GM12878 (cell line): ENCODE data around the gene SCN5A. TPM values are rescaled to one million over a fixed set of nuclear protein-coding genes. Genes with fewer than 3 reads are reported as not detected.

Source experiments
- ATAC-seq: fragments of 200-7000 bp; cut with Tn5 transposase; 3 replicates; pipeline ENCODE4 v1.9.1; 2020; ENCODE audit warnings: mild to moderate bottlenecking, moderate library complexity
- Bru-seq: library from RNA; stranded (reverse); fragments of 400-500 nt; gene quantifications from one replicate; lab custom pipeline; 2021; lab: Mats Ljungman, UMichigan
- BruChase-seq, 2 experiments: library from RNA; stranded (reverse); fragments of 400-500 nt; gene quantifications; one replicate each; lab custom pipeline; 2021; lab: Mats Ljungman, UMichigan
- BruUV-seq: library from RNA; stranded (reverse); fragments of 400-500 nt; replicated peaks from 2 replicates; lab custom pipeline; 2021; lab: Mats Ljungman, UMichigan
- CTCF ChIA-PET: fragments of 300-600 bp; sonication (Branson Sonifier 250); formaldehyde crosslinking; extraction: SDS; loops from one replicate; lab custom pipeline; 2021; ENCODE audit warnings: inconsistent platforms; lab: Yijun Ruan, JAX
- POLR2A ChIA-PET: fragments of 350-600 bp; formaldehyde crosslinking; extraction: SDS; loops from one replicate; lab custom pipeline; 2021; ENCODE audit warnings: inconsistent platforms; lab: Charles Lee
- RAD21 ChIA-PET: fragments of 300-600 bp; sonication (Branson Sonifier 250); formaldehyde crosslinking; loops from one replicate; lab custom pipeline; 2023; ENCODE audit warnings: antibody characterized with exemption; ENCODE audit not compliant: unreplicated experiment; lab: Charles Lee
- SMC1A ChIA-PET: fragments of 300-600 bp; sonication (Branson Sonifier 250); formaldehyde crosslinking; loops from one replicate; lab custom pipeline; 2023; ENCODE audit not compliant: unreplicated experiment, uncharacterized antibody; lab: Charles Lee
- DNase-seq: peaks from one replicate; pipeline ENCODE4 v3.0.0-alpha.2; 2011; ENCODE audit warnings: low read depth, low spot score
- FAIRE-seq: peaks from 3 replicates; lab custom pipeline; 2011; peaks lifted over from hg19 to GRCh38; lab: Jason Lieb, UNC
- H2AFZ ChIP-seq: 2 replicates; pipeline ENCODE4 v1.6.0; 2011; ENCODE audit warnings: low read depth, low read length, control low read depth; ENCODE audit not compliant: control insufficient read depth
- H3K27ac ChIP-seq: 2 replicates; pipeline ENCODE4 v1.5.1; 2011; ENCODE audit warnings: control low read depth; ENCODE audit not compliant: control insufficient read depth, insufficient read depth
- H3K27me3 ChIP-seq, 2 experiments: replicated peaks in 1 of 2; 2 replicates each; pipeline versions ENCODE4 v1.6.0 to v1.6.1; 2011; ENCODE audit warnings: low read length in 1 of 2; ENCODE audit not compliant: control insufficient read depth in 2 of 2, insufficient read depth in 2 of 2
- H3K36me3 ChIP-seq, 2 experiments: 2 replicates each; pipeline ENCODE4 v1.5.1; 2011; ENCODE audit warnings: low read length in 1 of 2; ENCODE audit not compliant: control insufficient read depth in 2 of 2, insufficient read depth in 2 of 2
- H3K4me1 ChIP-seq: 2 replicates; pipeline ENCODE4 v1.6.1; 2011; ENCODE audit warnings: mild to moderate bottlenecking, low read length, moderate library complexity, mixed read lengths; ENCODE audit not compliant: control insufficient read depth, insufficient read depth
- H3K4me2 ChIP-seq: 2 replicates; pipeline ENCODE4 v1.6.0; 2011; ENCODE audit warnings: control low read depth; ENCODE audit not compliant: control insufficient read depth, insufficient read depth
- H3K4me3 ChIP-seq: fragments of 200-600 bp; sonication (generic); 2 replicates; pipeline ENCODE4 v1.5.1; 2016
- H3K79me2 ChIP-seq: 2 replicates; pipeline ENCODE4 v1.6.0; 2011; ENCODE audit warnings: low read length; ENCODE audit not compliant: control insufficient read depth, insufficient read depth
- H3K9ac ChIP-seq: 2 replicates; pipeline ENCODE4 v1.8.0; 2011; ENCODE audit warnings: low read length, control low read depth, mixed read lengths; ENCODE audit not compliant: control insufficient read depth, insufficient read depth
- H3K9me3 ChIP-seq: replicated peaks from 3 replicates; pipeline ENCODE4 v1.5.1; 2011; ENCODE audit warnings: mild to moderate bottlenecking, low read length; ENCODE audit not compliant: control insufficient read depth, insufficient read depth
- H4K20me1 ChIP-seq: 2 replicates; pipeline ENCODE4 v1.6.0; 2011; ENCODE audit not compliant: control insufficient read depth, insufficient read depth
- BHLHE40 ChIP-seq, 2 experiments: fragments of 450-650 bp in 1 of 2; IDR thresholded peaks; 2 replicates each; pipeline ENCODE4 v1.6.1; 2011 to 2017; ENCODE audit warnings: low read depth in 2 of 2, borderline replicate concordance in 1 of 2, improper control_type of control experiment in 1 of 2, low read length in 1 of 2, mild to moderate bottlenecking in 1 of 2
- SIN3A ChIP-seq: IDR thresholded peaks from 2 replicates; pipeline ENCODE4 v1.6.1; 2012; ENCODE audit warnings: low read depth, low read length, improper control_type of control experiment
- WGBS: methylation state at CpG from one replicate; pipeline ENCODE4 v1.1.6; 2016; ENCODE audit warnings: low lambda C conversion rate; ENCODE audit not compliant: insufficient replicate concordance, insufficient coverage; ENCODE audit errors: missing lambda C conversion rate; 5-methylcytosine and 5-hydroxymethylcytosine counted together
- in situ Hi-C: fragments of 300-500 bp; cut with MboI; formaldehyde crosslinking; loops from 9 replicates; pipeline ENCODE4 v1.14.3; 2018; ENCODE audit warnings: mixed read lengths
- intact Hi-C: fragments of 100-400 bp; cut with micrococcal nuclease; formaldehyde crosslinking; loops from one replicate; pipeline ENCODE4 v1.14.2; 2022; ENCODE audit not compliant: unreplicated experiment
- long read RNA-seq, 2 experiments: library from polyadenylated mRNA; unstranded; transcript quantifications; one replicate each; pipeline ENCODE4 v2.0.0, GENCODE V29; 2019 to 2020
- polyA minus RNA-seq, 3 experiments: library from RNA; depleted of rRNA, polyadenylated mRNA; stranded (reverse); fragments of >200 nt; gene quantifications; 2 replicates each; pipeline ENCODE4 v1.2.3, GENCODE V29; 2011
- polyA plus RNA-seq, 11 experiments: library from polyadenylated mRNA; depleted of rRNA in 4 of 11; unstranded in 6 of 11; stranded (reverse) in 5 of 11; fragments of >200 nt; fragmentation: Nextera tagmentation in 4 of 11; fragmentation: Illumina TruSeq in 1 of 11; extraction: Ambion mirVana in 4 of 11; extraction: Trizol in 1 of 11; gene quantifications; 1 replicate in 1 of 11; 2 replicates in 10 of 11; pipeline versions ENCODE4 v1.2.1 to v1.2.3, GENCODE V29; 2011 to 2016; ENCODE audit warnings: inconsistent platforms in 2 of 11, missing spikeins in 2 of 11, low read depth in 1 of 11
- total RNA-seq, 4 experiments: library from RNA; depleted of rRNA in 3 of 4; stranded (reverse); fragments of >200 nt in 3 of 4; fragmentation: Illumina TruSeq in 1 of 4; extraction: Trizol in 1 of 4; gene quantifications; 2 replicates each; pipeline versions ENCODE4 v1.2.1 to v1.2.3, GENCODE V29; 2013 to 2021

The SCN5A gene
- not detected in 2 replicates for total RNA-seq (2013; cell fraction: nucleolus; rRNA removed)
- total RNA-seq (2014; rRNA removed) (not detected in 2 replicates), total RNA-seq (2014; rRNA removed; fragmentation: Illumina TruSeq; extraction: Trizol) (not detected in 2 replicates), total RNA-seq (2021) (not detected in 2 replicates), polyA plus RNA-seq (2011; rRNA removed) (not detected in 2 replicates), polyA plus RNA-seq (2014; fragmentation: Illumina TruSeq; extraction: Trizol) (not detected in 2 replicates), polyA plus RNA-seq (2014; fragmentation: Nextera tagmentation; extraction: Ambion mirVana) (not detected), polyA plus RNA-seq (2014; rRNA removed) (not detected in 2 replicates), polyA plus RNA-seq (2016; fragmentation: Nextera tagmentation; extraction: Ambion mirVana) (not detected), polyA minus RNA-seq (2011; rRNA and poly(A)+ RNA removed) (not detected in 2 replicates), Bru-seq, nascent RNA (percentile 2 among the genes with signal in this experiment), BruChase-seq, experiment 1, labeled RNA remaining after a 6-hour chase (percentile 1 among the genes with signal in this experiment), BruChase-seq, experiment 2, labeled RNA remaining after a 2-hour chase (percentile 3 among the genes with signal in this experiment)
- polyA plus RNA-seq (2011; ENCODE audit: low read depth), result not detected
- not detected in 2 replicates for polyA plus RNA-seq (2011; cell fraction: cytosol; rRNA removed)
- polyA plus RNA-seq (2011; cell fraction: nucleus; rRNA removed), result not detected in 2 replicates
- not detected in 2 replicates for polyA plus RNA-seq (2012)
- polyA minus RNA-seq (2011; cell fraction: cytosol; rRNA and poly(A)+ RNA removed), result not detected in 2 replicates
- not detected in 2 replicates for polyA minus RNA-seq (2011; cell fraction: nucleus; rRNA and poly(A)+ RNA removed)
- long read RNA-seq, experiment 1, result 0 reads
- long read RNA-seq, experiment 2, result 0 reads

- peak; percentile 70 for ATAC-seq
- 4% methylated on average over 39 of the region's 76 CpGs for WGBS
- Histone ChIP-seq H2AFZ (no peak within 1 kb of the TSS), H3K79me2 (no peaks in the 10 kb centered on the region), H3K4me1 (no peaks in the 10 kb centered on the region; the same call in 1 of the 2 replicates), H3K9me3 (no peaks in the 10 kb centered on the region; the same call in 2 of the 3 replicates), H3K27ac (no peak within 1 kb of the TSS), H3K4me3 (no peak within 1 kb of the TSS), H3K4me2 (peak within 1 kb of the TSS; percentile 58), H4K20me1 (0 out of 2 replicates have a peak, but pooled peaks cover 2% of the 10 kb centered on the region), H3K27me3 (peaks cover 8 to 12% of the 10 kb centered on the region in 2 experiments; a peak in 3 of 4 replicates), H3K9ac (no peak within 1 kb of the TSS), H3K36me3 (no peaks in the 10 kb centered on the region)
- ChIA-PET POLR2A (no interaction called here), CTCF (no interaction called here), SMC1A (no interaction called here), RAD21 (no interaction called here)
- in situ Hi-C loops (loop anchor here (5.0 kb wide), 1 partner anchor 127 kb away; no protein-coding TSS in a partner anchor), intact Hi-C loops (loop anchor here (5.0 to 10.0 kb wide), 4 partner anchors 155 to 383 kb away; partner anchors contain the start of gene EXOG)
- no TSS peak for BruUV-seq
- no peak for DNase-seq
- TF ChIP-seq SIN3A (no peak), BHLHE40 (IDR thresholded peaks at IDR 0.05; ENCODE audit: borderline replicate concordance in 1 of 2, low read depth in 2 of 2, low read length in 1 of 2) (peak in 1 of 2 experiments; percentile 54; a peak in 2 of 4 replicates)
- no peak for FAIRE-seq
These were observed at the start of gene SCN5A for GRCh38 chr3:38649500-38650247. SCN5A (minus strand) TSS chr3:38649687; CDS start chr3:38633307, 16,380 bp downstream.
